GM21381 (cell line): ENCODE results near the gene PRUNE1.

Source experiments
- ATAC-seq: cut with Tn5 transposase; IDR thresholded peaks from one replicate; pipeline ENCODE4 v1.9.1; 2021; ENCODE audit warnings: mild to moderate bottlenecking, moderate library complexity; ENCODE audit not compliant: unreplicated experiment

The PRUNE1 gene, protein sequence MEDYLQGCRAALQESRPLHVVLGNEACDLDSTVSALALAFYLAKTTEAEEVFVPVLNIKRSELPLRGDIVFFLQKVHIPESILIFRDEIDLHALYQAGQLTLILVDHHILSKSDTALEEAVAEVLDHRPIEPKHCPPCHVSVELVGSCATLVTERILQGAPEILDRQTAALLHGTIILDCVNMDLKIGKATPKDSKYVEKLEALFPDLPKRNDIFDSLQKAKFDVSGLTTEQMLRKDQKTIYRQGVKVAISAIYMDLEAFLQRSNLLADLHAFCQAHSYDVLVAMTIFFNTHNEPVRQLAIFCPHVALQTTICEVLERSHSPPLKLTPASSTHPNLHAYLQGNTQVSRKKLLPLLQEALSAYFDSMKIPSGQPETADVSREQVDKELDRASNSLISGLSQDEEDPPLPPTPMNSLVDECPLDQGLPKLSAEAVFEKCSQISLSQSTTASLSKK

GRCh38 chr1:151008244-151009205, at the start of gene PRUNE1:
Gene PRUNE1 (plus strand): TSS chr1:151008449. CDS start chr1:151008633, 184 bp downstream.
- peak; percentile 88 for ATAC-seq

- no peak for ATAC-seq
Observed at GRCh38 chr1:150960646-150961045, 47.6 kb upstream of the PRUNE1 start.

GRCh38 chr1:150961756-150962155, 46.5 kb upstream of the PRUNE1 start:
- no peak for ATAC-seq

DNA sequence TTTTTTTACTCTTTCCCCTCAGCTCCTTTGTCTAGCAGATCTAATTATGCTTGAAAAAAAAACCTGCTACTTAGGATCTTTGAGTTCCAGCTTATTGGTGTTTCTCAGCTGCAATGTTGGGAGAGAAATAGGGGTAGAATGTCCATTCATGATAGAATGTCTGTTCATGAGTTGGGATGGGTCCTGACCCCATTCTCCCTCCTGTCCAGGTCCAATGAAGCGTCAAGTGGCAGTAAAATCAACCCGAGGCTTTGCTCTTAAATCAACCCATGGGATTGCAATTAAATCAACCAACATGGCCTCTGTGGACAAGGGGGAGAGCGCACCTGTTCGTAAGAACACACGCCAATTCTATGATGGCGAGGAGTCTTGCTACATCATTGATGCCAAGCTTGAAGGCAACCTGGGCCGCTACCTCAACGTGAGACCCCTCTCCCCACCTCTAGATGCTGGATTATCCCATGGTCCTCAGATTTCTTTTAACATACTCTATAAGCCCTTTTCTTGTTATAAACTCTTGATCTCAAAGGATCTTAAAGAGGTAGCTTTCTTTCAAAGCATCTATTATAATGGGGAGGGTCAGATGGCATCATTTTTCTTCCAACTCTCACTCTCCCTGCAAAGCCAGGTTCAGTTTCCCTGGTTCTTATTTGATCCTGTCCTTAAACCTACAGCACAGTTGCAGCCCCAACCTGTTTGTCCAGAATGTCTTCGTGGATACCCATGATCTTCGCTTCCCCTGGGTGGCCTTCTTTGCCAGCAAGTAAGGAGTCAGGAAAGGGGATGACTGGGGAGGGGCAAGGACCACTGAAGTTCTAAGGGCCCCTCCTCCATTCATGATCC, 44.7 kb upstream of the PRUNE1 start:
- ATAC-seq: no peak

- no peak for ATAC-seq
Observed at GRCh38 chr1:150964164-150964489, 44.1 kb upstream of the PRUNE1 start.

GRCh38 chr1:150965605-150966004, 42.6 kb upstream of the PRUNE1 start:
- no peak for ATAC-seq

GRCh38 chr1:150966011-150966410, 42.2 kb upstream of the PRUNE1 start:
- ATAC-seq: no peak

DNA sequence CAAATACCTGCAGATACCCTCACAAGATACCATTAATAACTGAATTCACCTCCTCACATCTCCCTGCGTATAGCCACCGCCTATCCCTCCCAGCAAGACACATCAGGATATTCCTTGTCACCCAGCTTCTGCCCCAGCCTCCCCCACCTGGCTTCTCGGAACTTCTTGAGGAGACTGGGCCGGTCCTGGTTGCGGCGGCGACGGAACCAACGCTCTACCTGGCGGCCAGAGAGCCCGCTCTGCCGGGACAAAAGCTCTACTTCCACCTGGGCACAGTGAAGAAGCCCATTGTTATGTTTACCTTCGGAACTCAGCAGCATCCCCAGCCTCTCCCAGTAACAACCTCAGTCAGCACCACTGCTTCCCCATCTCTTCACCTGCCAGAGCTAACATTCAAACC, 40.3 kb upstream of the PRUNE1 start:
- no peak for ATAC-seq

DNA sequence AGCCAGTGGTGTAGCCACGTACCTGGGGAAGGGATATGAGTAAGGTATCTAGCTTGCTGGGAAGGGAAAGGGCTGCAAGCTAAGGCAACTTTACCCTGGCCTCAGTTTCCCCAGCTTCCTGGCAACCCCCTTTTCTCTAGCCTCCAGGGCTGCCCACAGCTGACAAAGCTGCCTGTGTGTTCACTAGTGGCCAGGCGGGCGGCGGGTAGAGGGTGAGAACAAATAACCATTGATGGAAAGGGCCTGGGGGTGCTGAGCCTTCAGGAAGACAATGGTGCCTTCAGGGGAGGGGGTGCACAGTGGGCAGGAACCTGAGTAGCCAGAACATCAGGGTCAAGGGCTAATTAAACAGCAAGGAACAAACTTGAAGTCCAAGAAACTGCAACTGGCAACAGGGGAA, 39.8 kb upstream of the PRUNE1 start:
- ATAC-seq: no peak

- ATAC-seq: no peak
Observed at GRCh38 chr1:150969626-150970025, 38.6 kb upstream of the PRUNE1 start.

DNA sequence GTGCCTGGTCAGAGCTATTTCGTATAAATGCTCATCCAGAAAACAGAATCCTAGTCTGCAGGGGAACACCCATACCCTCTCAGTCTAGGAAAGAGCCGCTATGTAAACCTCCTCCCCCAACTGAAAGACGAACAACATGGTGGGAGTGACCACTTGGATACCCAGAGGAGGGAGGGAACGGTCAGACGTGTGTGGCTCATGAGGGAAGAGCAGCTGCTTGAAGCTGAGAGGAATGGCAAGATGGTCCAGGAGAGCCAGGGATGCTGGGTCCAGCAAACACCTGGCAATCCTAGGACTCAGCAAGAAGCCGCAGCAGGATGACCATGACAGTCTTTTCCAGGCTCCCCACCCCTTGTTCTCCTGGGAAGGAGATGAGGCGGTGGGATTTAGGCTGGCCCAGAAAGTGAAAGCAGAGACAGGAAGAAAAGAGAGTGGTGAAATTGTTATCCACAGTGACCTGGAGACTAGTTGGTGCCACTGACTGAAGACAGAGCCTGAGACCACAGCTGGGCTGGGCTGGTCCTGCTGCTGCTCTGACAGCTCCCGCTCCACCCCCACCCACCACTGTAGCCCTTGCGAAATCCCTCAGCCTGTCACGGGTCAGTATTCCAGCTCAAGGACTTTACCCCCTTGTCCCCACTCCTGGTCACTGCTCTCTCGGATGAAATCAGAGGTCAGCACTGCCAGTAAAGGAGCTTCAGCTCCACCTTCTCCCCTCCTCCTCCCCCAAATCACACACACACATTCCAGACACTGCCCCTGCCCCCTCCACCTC, 37.3 kb upstream of the PRUNE1 start:
- no peak for ATAC-seq

- ATAC-seq: no peak
Observed at GRCh38 chr1:150971583-150972416, 36.4 kb upstream of the PRUNE1 start.

GRCh38 chr1:150972417-150972940, 35.8 kb upstream of the PRUNE1 start:
- ATAC-seq: no peak

DNA sequence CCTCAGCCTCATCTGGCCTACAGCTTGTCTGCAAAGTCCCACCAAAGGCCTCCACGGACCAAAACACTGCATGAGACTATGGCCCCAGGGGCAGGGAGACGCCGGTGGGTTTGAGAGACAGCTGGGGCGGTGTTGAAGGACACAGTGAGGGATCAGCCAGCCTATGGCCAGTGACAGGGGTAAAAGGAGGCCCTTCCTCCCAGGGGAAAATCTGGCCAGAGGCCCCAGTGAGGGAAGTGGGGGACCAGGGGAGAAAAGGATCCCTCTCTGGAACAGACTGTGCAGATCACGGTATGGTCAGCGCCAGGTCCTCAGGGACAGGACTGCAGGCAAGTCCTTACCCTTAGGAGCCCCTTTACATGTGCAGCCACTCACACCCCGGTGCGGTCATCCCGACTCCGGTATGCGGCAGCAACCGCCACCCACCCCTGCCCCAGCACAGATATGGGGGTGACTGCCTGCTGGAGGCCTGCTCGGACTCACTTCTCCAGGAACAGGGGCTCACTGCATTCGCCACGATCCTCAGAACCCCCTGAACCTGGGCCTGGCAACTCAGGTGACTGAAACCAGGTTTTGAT, 34.9 kb upstream of the PRUNE1 start:
- no peak for ATAC-seq

DNA sequence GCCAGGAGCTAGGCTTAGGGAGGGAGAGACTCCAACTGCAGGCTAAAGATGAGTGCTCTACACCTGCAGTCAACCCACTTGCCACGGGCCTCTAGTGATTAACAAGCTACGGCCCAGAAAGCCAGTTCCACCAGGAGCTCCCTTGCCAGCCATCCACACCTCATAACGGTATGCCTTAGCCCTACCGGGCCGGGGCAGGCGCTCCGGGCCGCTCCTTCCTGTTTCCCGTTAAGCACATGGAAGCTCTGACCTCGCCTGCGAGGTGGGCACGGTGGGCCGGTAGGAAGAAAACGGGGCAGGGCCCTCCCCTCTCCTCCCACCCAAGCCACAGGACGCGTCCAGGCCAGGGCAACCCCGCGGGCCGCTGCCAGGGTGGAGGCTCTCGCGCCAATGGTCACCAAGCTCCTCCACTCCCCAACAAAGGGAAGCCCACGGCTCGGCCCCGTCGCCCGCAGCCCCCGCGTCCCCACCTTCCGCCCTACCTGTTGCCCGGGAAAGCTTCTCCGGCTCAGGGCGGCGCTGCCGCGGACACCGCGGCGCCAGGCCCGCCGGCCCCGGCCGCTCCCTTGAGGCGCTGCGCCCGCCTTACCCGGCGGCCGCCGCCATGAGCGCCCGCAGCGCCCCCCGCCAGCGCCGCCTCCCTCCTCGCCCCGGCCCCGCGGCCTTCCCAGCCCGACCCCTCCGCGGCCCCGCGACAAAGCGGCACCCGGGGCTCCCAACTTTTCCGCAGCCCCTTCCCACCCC, 34.2 kb upstream of the PRUNE1 start:
- ATAC-seq: peak; percentile 46

DNA sequence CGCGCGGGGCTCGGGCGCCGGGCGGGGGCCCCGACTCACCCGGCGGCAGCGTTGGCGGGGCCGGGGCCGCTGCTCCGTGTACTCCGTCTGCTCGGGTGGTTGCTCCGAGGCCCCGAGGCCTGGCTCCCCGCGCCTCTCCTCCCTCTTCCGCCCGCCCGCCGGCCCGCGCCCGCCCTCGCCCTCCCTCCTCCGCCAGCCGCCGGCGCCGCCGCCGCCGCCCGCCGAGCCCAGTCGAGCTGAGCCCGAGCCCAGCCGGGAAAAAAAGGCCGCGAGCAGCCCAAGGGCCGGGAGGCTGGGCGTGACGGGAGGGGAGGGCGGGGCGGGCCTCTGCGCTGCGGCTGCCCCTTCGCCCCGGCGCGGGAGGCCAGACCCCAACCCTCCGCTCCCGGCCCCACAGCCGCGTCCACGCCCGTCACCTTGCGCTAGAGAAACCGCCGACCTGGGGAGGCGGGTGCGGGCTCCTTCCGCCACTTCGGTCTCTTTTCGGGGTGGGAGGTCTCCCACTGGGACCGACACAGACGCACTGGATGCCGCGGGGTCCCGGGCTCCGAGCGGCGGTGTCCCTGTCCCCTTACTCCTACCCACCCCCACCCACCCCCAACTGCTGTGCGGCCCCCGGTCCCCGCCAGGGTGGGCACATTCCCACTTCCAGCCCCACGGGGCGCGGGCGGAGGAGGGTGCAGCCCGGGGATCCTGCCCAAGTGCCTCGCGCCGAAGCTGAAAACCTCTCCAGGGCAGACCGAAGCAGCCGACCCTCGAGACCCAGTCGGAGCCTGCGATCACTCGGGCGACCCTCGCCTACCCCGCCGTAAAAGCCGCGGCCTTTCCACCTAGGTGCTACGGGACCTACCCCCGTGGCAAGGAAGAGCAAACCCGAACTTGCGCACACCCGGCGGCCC, 33.4 kb upstream of the PRUNE1 start, which contains the start of gene CERS2:
Gene CERS2 (minus strand): TSS at position 256 of the 899 bp plus-strand sequence. CDS start 5,745 bp downstream, outside the sequence.
- peak; percentile 60 for ATAC-seq

GRCh38 chr1:150976401-150976821, 31.8 kb upstream of the PRUNE1 start:
- ATAC-seq: no peak
